GDM1 (cell line): ENCODE results near the gene UBA1.
A peak's percentile ranks its signal among the peaks of the same experiment; 100 is the strongest.
"Not testable (repeated sequence)": the region's sequence is repeated elsewhere in the genome, so short reads cannot be mapped to it uniquely, and the experiment has no call there.

Experiments
- DNase-seq: peaks from one replicate; lab custom pipeline; 2025; lab: John Stamatoyannopoulos, UW

Gene UBA1

GRCh38 chrX:47229427-47229826 lies 35.8 kb downstream of the UBA1 start:
- DNase-seq, result no peak

- no peak for DNase-seq
These were observed 36.7 kb downstream of the UBA1 start for GRCh38 chrX:47230136-47230868.

- DNase-seq, result no peak
These were observed 37.5 kb downstream of the UBA1 start for GRCh38 chrX:47231167-47231566.

GRCh38 chrX:47232197-47232802 lies 38.7 kb downstream of the UBA1 start:
- DNase-seq, result no peak

GRCh38 chrX:47232803-47233332 lies 39.2 kb downstream of the UBA1 start, which contains the start of gene USP11:
TSS of gene USP11 (plus strand) at chrX:47233009. CDS start at chrX:47233044, 35 bp downstream.
- DNase-seq, result no peak

GRCh38 chrX:47233333-47234113 lies 39.9 kb downstream of the UBA1 start:
- DNase-seq, result peak; percentile 92

- no peak for DNase-seq
These were observed 41.0 kb downstream of the UBA1 start for GRCh38 chrX:47234583-47234982.

- DNase-seq, result no peak
These were observed 42.1 kb downstream of the UBA1 start for GRCh38 chrX:47235691-47236103.

- DNase-seq, result no peak
These were observed 45.6 kb downstream of the UBA1 start for GRCh38 chrX:47239199-47239598.

GRCh38 chrX:47239898-47240545 lies 46.4 kb downstream of the UBA1 start:
- DNase-seq, result no peak

GRCh38 chrX:47240619-47241018 lies 47.0 kb downstream of the UBA1 start:
- no peak for DNase-seq

- no peak for DNase-seq
These were observed 47.8 kb downstream of the UBA1 start for GRCh38 chrX:47241201-47242011.

GRCh38 chrX:47242321-47242720 lies 48.7 kb downstream of the UBA1 start:
- DNase-seq, result no peak

GRCh38 chrX:47243351-47243750 lies 49.7 kb downstream of the UBA1 start:
- no peak for DNase-seq

- DNase-seq, result no peak
These were observed 51.0 kb downstream of the UBA1 start for GRCh38 chrX:47244676-47245075.

- no peak for DNase-seq
These were observed 51.5 kb downstream of the UBA1 start for GRCh38 chrX:47245156-47245555.

GRCh38 chrX:47247206-47247998 lies 53.8 kb downstream of the UBA1 start:
- DNase-seq, result no peak

- no peak for DNase-seq
These were observed 54.3 kb downstream of the UBA1 start for GRCh38 chrX:47247999-47248320.

- no peak for DNase-seq
These were observed 54.9 kb downstream of the UBA1 start for GRCh38 chrX:47248576-47248975.

GRCh38 chrX:47250017-47250347 lies 56.4 kb downstream of the UBA1 start:
- no peak for DNase-seq

GRCh38 chrX:47257620-47258019 lies 64.0 kb downstream of the UBA1 start:
- not testable (repeated sequence) for DNase-seq
